HG02970 (cell line): Measurements from ENCODE around the gene NDC1.
"Not testable (repeated sequence)": the region's sequence is repeated elsewhere in the genome, so short reads cannot be mapped to it uniquely, and the experiment has no call there.

Experiments
- ATAC-seq: cut with Tn5 transposase; IDR thresholded peaks from one replicate; pipeline ENCODE4 v1.9.1; 2021; ENCODE audit warnings: mild to moderate bottlenecking, moderate library complexity, moderate number of reproducible peaks; ENCODE audit not compliant: unreplicated experiment, low FRiP score

NDC1 gene

DNA sequence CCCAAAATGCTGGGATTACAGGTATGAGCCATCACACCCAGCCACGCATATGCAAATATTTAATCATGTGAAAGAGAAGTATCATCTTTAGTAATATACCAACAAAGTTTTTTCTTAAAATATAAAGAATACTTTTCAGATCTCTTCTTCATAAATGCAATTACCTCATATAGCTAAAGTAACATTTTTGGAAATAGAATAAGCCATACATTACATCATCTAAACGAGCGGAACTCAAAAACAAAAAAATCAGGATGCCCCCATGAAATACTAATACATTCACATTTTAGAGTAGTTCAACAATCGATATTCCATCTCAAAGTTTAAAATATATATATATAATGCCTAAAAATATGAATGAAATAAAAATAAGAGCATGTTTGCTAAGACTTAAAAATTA, 4.7 kb downstream of the NDC1 start:
- no peak for ATAC-seq

DNA sequence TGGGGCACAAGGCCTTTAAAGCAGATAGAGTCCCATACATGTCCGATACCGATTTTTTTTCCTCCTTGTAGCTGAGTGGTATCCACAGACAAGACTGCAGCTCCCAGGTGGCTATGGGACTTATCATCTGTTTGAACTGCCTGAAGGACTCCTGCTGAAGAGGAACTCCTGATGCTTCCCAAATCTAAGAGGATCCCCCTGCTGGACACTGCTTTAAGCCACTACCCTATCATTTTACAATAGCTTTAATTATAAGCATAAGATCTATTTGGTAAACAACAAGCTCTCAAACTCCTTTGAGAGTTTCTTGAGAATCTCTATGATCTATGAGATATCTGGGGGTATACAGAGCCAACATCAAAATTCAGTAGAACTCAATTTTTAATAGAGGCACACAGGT, 11.7 kb downstream of the NDC1 start:
- no peak for ATAC-seq

DNA sequence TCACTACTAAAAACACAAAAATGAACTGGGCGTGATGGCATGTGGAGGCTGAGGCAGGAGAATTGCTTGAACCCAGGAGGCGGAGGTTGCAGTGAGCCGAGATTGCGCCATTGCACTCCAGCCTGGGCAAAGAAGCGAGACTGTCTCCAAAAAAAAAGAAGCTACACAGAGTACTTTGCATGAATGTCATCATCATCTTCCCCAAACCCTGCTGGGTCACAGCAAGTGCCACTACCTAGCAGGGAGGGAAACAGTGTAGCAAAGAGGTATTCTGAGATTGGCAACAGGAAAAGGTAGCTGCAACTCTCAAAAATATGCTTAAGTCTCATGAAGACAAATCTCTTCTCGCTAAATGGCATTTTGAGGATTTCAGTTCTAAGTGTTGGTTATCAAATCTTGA, 12.8 kb downstream of the NDC1 start:
- no peak for ATAC-seq

DNA sequence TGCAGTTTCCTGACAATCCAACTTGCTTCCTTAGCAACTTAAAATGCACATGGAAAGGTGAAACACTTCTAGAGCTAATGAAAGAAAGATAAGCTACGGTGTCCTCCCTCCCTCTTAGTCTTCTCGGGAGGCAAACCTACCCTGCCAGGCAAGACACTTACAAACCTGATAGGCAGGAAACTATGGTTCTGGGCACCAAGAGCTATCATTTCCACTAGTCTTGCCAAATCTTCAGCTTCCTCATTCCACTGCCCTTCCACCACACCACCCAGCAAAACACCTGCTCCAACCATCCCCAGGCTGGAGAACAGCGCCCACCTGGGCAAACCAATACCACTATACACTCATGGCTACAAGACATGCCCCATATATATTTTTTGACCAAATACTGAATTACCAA, 15.2 kb downstream of the NDC1 start:
- ATAC-seq, result no peak

DNA sequence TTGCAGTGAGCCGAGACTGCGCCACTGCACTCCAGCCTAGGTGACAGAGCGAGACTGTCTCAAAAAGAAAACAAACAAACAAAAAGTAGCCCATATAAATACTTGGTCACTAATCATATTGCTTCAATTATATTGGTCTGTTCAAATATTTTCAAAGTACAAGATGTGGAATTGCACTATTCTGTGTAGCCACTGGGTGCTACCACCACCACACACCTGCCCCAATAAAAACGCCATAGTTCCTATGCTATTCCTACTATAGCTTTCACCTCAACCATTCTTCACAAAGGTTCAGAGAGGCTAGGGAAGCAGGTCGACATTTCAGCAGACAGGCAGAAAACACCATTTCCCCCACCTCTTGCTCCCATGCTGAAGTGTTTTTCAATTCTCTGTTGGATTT, 16.7 kb downstream of the NDC1 start:
- no peak for ATAC-seq

DNA sequence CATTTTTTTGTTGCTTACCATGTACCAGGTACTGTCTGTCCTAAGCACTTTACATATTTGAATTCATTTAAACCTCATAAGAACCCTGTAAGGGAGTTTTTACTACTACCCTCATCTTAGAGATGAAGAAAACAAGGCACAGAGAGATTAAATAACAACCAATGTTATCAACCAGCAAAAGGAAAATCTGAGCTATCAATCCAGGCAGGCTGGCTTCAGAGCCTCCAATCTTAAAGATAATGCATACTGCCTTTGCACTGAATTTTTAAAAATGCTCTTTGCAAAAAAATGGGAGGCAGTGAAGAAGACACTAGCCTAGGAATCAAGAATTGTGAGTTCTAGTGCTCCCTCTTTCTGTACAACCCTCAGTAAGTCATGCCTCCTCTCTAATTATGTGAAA, 18.7 kb downstream of the NDC1 start:
- no peak for ATAC-seq

DNA sequence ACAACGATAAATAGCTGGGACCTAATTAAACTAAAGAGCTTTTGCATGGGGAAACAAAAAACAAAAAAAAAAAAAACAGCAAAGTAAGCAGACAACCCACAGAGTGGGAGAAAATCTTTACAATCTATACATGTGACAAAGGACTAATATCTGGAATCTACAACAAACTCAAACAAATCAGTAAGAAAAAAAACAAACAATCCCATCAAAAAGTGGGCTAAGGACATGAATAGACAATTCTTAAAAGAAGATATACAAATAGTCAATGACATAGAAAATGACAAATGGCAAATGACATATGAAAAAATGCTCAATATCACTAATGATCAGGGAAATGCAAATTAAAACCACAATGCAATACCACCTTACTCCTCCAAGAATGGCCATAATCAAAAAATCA, 21.5 kb downstream of the NDC1 start:
- not testable (repeated sequence) for ATAC-seq

DNA sequence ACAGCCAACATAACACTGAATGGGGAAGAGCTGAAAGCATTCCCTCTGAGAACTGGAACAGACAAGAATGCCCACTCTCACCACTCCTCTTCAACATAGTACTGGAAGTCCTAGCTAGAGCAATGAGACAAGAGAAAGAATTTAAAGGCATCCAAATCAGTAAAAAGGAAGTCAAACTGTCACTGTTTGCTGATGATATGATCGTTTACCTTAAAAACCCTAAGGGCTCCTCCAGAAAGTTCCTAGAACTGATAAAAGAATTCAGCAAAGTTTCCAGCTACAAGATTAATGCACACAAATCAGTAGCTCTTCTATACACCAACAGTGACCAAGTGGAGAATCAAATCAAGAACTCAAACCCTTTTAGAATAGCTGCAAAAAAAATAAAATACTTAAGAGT, 22.6 kb downstream of the NDC1 start:
- not testable (repeated sequence) for ATAC-seq

DNA sequence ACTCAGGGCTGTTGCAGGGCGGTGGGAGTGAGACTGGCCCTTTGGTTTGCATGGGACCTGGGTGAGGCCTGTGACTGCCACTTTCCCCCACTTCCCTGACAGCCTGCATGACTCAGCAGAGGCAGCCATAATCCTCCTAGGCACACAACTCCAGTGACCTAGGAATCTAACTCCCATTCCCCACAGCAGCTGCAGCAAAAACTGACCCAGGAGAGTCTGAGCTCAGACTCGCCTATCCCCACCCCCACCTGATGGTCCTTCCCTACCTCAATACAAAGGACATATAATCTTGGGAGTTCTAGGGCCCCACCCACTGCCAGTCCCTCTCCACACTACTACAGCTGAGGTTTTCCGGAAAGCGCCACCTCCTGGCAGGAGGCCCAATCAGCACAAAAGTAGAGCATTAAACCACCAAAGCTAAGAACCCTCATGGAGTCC, 26.7 kb downstream of the NDC1 start:
- ATAC-seq, result no peak

DNA sequence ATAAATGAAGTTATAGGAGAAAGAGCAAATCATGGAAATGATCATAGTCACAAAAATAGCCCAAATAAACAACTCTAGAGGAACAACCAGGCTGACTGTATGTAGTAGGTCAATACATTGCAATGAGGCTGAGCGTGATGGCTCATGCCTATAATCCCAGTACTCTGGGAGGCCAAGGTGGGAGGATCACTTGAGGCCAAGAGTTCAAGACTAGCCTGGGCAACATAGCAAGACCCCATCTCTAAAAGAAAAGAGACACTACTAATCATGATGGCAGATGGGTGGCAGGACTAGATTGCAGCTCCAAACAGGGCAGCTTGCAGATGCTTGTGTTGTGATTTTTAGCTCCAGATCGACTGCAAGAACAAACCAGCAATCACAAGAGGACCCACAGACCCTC, 27.6 kb downstream of the NDC1 start:
- ATAC-seq, result no peak

DNA sequence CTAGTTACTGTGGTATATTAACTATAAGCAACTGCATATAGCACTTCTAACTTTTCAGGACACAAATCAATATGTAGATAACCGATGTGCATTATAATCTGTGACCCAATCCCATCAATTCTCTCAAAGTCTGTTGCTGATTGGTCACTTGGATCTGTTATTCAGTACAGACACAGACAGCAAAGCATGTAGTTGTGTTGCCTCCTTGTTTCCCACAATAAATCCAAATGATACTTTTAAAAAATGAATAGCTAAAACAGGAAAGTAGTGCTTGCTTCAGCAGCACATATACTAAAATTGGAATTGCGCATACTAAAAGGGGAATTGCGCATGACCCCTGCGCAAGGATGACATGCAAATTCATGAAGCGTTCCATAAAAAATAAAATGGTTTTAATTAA, 28.1 kb downstream of the NDC1 start:
- ATAC-seq, result no peak

DNA sequence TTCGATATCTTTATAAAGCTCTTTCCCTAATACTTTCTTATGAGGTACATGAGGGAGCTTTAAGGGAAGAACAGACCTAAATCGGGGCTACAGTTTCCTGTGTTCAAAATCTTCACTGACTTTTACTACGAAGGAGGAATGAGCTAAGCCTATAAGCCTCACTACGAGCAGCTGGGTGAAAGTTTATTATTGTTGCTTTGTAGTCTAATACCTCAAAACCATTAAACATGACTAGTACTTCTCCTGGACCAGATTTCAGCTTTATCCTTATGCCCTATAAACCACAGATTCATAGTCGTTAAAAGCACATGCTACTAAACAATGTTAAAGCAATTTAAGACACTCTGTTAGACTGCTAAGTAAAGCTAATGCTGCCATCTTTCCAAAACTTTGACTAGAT, 30.2 kb downstream of the NDC1 start:
- ATAC-seq, result no peak

DNA sequence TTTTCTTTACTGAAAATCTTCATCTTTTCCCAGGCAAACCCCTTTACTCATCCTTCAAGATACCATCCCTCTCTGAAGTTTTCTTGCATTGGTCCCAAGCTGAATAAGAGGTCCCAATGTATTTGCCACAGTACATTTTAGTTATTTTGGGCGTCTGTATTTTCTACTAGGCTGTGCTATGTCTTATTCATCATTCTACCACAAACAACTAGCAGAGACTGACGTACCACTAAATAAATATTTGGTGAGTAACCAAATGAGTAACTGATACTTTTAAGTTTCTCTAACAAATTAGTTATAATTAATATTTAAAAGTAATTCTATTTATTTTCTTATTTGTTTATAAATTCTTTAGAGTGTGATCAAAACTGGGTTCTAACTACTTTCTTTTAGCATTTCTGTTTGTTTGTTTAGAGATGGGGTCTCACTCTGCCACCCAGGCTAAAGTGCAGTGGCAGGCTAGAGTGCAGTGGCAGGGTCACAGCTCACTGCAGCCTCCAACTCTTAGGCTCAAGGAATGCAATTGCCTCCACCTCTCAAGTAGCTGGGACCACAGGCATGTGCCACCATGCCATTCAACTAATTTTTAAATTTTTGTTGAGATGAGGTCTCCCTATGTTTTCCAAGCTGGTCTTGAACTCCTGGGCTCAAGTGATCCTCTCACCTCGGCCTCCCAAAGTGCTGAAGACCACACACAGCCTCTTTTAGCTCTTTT, 33.1 kb downstream of the NDC1 start:
- no peak for ATAC-seq

DNA sequence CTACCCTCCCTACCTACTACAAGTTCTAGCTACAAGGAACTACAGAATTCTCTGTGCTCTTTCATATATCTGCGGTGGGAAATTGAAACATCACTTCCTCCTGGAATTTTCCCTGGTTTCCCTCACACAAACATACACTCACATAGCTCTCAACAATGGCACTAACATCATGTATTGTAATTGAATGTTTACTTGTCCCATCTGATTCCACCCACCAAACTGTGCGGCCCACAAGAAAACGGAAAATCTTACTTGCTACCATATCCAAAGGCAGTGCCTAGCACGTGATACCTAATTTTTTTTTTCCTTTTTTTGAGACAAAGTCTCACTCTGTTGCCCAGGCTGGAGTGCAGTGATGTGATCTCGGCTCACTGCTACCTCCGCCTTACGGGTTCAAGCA, 33.9 kb downstream of the NDC1 start:
- ATAC-seq, result no peak

DNA sequence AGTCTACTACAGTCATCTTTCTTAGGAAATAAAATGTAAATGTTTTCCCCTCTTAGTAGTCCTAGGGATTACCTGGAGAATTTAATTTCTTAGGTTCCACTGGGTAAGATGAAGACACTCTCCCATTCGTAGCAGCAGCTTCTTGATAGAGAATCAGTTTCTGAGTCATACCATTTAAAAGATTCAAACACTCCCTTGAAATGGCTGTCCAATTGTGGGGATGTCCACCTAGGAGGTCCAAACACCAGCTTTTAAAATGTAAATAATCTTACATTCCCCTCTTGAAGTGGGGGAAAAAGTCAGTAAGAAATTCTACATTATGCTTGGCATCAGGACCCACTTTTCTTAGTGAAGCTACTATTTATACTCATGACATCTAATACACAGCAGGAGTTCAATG, 37.5 kb downstream of the NDC1 start:
- ATAC-seq, result no peak

DNA sequence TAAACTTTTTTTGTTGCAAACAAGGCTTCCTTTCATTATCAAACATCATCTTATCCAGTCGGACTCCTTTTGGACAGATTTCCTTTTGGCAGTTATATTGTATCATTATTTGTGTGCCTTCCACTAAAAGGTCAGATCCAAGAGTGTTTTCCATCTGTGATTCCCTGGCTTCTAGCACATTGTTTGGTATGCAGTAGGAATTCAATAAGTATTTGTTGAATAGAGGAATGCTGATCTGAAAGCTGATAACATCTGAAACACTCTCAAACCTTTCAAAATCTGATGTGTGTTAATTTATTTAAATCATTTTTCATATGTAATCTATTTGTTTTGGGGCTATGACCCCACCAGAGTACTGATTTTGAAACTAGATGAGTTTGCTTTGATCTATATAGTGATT, 39.0 kb downstream of the NDC1 start:
- ATAC-seq, result no peak

DNA sequence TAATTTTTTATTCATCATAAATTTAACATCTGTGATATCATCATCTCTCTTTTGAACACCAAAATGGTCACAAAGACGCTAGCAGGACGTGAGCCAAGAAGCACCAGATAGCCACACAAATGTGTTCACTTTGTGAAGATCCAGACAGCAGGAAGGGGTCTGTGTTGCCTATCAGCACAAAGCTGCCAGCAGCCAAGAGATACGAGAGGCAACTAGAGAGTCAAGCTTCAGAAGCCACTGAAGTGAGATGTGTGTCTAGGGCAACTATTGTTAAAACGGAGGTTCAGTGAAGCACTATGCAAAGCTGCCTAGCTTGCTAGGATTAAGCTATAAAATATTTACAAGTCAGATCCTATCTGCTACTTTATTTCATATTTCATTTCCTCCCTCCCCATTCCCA, 45.3 kb downstream of the NDC1 start:
- no peak for ATAC-seq

DNA sequence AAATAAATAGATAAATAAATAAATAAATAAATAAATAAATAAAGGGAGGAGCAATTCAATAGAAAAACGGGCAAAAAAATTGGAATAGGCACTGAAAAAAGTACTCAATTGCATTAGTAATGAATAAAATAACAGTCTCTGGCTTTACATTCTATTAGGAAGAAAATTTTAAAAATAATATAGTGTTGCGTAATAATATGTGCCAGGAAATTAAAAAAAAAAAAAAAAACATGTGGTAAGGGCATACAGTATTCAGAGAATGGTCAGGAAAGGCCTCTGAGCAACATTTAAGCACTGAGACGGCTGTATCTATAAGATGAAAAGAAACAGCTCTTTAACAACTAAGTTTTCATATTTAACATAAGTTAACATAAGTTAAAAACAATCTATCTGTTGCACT, 50.4 kb downstream of the NDC1 start:
- ATAC-seq, result no peak

DNA sequence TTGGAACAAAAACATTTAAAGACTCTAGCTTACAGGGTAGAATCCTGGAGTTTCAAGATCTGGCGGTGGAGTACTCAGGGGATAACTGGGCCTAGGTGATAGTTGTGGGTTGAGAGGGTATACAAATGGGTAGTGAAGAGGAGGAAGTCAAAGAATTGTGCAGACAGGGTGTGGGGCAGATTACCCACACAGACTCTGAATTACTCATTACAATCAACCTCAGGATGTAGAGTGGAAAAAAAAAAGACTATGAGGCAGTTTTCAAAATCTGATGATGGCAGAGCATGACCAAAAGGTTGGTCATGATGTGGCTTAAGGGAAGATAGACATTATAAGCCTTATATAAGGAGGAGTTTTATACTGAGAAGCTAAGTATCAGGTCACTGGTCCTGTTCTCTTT, 55.0 kb downstream of the NDC1 start:
- ATAC-seq, result no peak

DNA sequence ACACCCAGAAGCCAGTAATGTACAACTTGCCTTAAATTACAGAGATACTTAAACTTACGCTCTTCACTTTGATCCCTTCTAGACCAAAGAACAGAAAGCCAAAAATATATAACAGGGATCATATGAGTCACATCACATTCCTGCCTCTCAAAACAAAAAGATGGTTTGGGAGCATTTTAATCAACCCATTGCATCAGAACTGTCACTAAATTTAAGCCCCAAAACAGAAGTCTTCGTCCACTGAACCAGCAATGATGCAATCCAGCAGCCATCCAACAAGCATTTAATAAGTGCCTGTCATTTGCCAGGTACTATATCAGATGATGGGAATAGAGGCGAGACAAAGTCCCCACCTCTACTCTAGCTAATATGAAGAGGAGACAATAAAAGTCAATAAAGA, 56.4 kb downstream of the NDC1 start:
- ATAC-seq, result no peak

DNA sequence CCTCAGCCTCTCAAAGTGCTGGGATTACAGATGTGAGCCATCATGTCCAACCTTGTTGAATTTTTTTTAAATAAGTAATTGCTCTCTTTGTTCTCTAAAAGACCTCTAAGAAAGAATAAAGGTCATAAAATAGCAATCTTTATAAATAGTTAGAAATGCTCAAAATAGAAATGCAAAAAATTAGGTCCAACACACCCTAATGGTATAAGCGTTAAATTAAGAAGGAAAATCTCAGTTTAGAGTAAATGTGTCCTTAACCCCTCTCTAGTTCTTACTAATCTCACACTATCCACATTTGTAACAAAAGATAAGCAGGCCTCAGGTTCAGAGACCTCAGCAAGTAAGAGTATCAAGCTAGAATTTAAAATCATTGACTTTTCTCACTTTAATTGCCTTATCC, 60.8 kb downstream of the NDC1 start:
- ATAC-seq, result no peak

DNA sequence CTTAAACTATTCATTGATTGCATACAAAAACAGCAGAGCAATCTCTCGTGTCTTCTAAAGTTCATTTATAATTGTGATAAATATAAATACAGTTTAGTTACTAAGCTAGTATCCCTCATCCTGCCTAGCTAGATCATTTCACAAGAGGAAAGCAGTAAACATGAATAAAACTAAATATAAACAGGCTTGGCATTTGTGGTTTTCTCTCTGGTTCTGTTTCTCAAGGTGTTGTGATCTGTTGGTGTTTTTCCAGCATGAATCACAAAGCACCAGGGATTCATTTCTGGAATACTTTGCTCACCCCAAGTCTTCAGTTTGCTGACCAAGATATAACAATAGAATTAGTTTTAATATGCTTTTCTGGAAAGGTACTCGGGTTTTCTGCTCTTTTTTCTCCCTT, 66.4 kb downstream of the NDC1 start:
- ATAC-seq, result no peak

DNA sequence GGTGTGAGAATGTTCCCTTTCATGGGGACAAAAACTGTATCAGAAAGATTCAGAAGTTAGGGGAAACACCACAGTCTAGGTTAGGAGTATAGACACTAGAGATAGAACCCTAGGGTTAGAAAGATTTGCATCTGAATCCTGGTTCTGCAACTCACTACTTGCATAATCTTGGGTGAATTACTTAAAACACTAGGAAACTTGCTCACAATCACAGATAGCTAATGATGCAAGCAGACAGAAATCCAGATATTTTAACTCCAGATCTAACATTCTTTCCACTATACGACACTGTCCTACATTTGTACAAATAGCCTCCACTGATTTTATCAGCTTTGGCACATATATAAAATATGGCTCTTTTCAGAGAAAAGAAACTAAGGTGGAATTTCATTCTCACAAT, 68.3 kb downstream of the NDC1 start:
- no peak for ATAC-seq
